Hepatic stellate cell (primary cell): ENCODE measurements around the gene NAA35.
"Not testable (repeated sequence)": the region's sequence is repeated elsewhere in the genome, so short reads cannot be mapped to it uniquely, and the experiment has no call there.

Source experiments
- DNase-seq: peaks from one replicate; pipeline ENCODE4 v3.0.0; 2011; ENCODE audit warnings: low spot score

NAA35 gene

GRCh38 chr9:85944672-85945071 lies 3.7 kb downstream of the NAA35 start:
- no peak for DNase-seq

- no peak for DNase-seq
These were observed 8.8 kb downstream of the NAA35 start for GRCh38 chr9:85949586-85950335.

DNA sequence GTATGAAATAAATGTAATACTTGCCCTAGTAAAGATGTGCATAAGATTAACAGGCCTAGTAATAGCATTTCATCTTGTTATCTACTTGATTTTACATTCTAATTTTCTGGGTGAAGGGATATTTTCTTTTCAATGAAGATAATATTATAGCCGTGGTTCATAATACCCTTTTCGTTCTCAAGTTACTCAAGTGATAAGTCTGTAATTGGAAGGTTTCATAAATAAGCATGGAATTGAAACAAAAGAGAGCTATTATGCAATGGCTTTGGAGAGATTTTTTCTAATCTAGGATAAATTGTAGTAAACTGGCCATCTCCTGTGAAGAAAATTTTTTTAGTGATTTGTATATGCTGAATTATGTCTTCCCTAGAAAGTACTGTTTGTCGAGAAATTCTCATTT lies 19.0 kb downstream of the NAA35 start:
- DNase-seq, result no peak

GRCh38 chr9:85960688-85961093 lies 19.7 kb downstream of the NAA35 start:
- no peak for DNase-seq

DNA sequence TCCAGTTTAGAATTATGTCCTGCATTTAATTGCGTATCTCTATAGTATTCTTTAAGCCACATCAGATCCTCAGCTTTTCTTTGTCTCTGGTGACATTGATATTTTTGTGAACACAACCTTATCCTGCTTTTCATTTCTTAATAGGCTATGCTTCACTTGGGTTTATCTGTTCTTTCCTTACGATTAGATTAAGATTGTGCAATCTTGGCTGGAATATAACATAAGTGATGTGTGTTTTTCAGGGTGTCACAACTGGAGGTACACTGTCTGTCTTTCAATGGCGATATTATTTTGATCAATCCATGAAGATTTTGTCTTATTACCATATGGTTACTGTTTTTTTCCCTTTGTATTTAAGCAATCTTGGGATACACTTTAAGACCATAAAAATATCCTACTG lies 23.6 kb downstream of the NAA35 start:
- DNase-seq, result no peak

- no peak for DNase-seq
These were observed 24.0 kb downstream of the NAA35 start for GRCh38 chr9:85964949-85965348.

DNA sequence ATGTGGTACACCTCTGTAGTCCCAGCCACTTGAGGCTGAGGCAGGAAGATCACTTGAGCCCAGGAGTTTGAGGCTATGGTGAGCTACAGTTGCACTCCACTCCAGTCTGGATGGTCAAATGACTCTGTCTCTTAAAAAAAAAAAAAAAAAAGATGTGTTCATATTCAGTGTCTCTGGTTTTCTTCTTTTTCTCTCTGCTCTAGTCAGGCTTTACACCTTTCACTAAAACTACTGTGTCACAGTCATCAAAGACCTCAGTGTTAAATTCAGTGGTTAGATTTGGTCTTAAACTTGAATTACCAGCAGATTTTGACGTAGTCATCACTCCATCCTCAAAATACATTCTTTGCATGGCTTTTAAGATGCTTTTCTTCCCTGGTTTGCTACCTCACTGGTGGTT lies 28.8 kb downstream of the NAA35 start:
- no peak for DNase-seq

GRCh38 chr9:85971731-85972130 lies 30.8 kb downstream of the NAA35 start:
- DNase-seq, result no peak

- DNase-seq, result no peak
These were observed 32.3 kb downstream of the NAA35 start for GRCh38 chr9:85973238-85973637.

DNA sequence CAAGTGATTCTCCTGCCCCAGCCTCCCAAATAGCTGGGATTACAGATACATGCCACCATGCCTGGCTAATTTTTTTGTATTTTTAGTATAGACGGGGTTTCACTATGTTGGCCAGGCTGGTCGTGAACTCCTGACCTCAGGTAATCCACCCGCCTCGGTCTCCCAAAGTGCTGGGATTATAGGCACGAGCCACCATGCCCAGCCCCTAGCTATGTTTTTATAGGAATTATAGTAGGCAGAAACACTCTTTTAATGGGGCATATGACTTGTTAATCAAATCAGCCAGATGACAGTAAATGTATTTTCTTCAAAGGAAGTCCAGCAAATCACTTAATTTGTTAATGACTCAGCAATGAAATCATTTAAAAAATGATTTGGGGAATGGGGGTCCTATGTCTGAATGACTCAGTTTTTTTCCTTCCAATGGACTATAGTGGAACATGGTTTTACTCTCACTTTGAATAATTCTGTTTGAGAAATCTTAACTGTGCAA lies 33.2 kb downstream of the NAA35 start:
- DNase-seq, result not testable (repeated sequence)

- DNase-seq, result no peak
These were observed 37.5 kb downstream of the NAA35 start for GRCh38 chr9:85978496-85978895.

DNA sequence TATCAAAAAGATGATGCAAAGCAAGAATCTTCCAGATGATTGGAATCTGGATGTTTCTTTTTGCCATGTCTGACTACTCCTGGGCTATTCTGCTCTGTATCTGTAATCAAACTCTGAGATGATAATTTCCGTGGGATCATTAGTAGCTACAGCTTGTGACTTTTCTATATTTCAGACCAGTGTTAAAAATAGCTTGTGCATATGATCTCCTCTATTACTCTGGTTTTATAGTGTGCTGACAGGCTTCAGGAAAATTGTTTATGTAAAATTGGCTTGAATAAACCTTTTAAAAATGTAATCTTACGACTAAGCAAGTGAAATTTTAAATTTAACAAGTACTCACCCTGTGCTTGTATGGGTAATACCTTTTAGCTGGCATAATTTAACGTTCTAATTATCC lies 40.4 kb downstream of the NAA35 start:
- no peak for DNase-seq

DNA sequence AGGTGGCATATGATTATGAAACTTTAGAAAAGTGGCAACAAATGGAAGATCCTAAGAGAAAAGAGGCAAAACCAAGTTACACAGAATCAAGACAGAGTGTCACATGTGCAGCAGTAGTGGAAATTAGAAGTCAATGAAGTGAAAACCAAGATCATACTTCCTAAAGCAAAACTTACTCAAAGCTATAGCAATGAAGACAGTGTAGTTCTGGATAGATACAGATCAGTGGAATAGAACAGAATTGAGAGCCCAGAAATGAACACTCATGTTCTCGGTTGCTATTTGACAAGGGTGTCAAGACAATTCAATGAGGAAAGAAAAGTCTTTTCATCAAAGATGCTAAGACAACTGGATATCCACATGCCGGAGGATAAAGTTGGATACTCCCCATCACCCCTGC lies 43.5 kb downstream of the NAA35 start:
- no peak for DNase-seq

GRCh38 chr9:85987236-85987635 lies 46.3 kb downstream of the NAA35 start:
- no peak for DNase-seq

DNA sequence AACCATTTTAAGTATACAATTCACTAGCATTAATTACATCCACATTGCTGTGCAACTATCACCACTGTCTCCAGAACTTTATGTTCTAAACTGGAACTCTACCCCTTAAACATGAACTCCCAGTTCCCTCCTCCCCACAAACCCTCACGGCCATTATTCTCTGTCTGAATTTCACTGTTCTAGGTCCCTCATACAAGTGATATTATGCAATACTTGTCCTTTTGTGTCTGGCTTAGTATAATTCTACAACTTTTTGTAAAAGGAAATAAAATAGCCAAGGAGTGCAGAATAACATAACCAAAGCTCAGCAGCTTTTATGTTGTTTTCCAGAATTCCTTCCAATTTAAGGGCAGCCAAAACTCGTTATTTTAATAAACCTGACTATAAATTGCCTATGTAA lies 53.2 kb downstream of the NAA35 start:
- no peak for DNase-seq

DNA sequence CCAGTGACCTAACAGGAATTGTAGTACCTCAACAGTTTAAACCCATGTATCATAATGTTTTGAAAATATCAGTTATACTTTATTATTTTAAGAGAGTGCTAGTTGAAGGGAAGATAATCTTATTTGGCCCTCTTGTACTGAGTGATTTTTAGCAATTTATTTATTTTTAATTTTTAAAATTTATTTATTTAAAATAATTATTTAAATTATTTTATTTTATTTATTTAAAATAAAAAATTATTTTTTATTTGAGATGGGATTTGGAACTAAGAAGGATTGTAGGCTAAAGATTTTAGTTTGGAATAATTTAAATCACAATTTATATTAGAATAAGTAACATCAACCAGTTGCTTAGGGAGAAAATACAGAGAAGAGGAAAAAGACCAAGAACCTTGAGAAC lies 54.2 kb downstream of the NAA35 start:
- no peak for DNase-seq

DNA sequence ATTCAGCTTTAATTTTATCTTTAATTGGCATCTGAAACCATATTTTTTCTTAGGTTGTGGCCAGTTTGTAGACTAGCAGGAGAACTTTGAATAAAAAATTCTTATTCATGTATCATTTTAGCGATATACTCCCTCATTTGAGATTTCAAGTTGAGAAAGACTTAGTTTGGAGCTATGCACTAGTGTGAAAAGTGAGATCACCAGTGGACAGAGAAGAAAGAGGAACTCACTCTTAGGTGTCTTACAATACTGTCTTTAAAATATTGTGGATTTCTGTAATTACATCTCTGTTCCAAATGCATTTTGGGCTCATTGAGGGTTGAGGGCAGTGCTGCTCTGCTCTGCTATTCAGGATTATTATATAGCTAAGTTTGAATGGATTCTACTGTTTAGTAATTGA lies 54.7 kb downstream of the NAA35 start:
- no peak for DNase-seq

GRCh38 chr9:86005253-86005775 lies 64.4 kb downstream of the NAA35 start:
- no peak for DNase-seq

- no peak for DNase-seq
These were observed 68.2 kb downstream of the NAA35 start for GRCh38 chr9:86009133-86009532.

- DNase-seq, result no peak
These were observed 79.8 kb downstream of the NAA35 start for GRCh38 chr9:86020731-86021130.

GRCh38 chr9:86021166-86021565 lies 80.2 kb downstream of the NAA35 start:
- DNase-seq, result no peak

DNA sequence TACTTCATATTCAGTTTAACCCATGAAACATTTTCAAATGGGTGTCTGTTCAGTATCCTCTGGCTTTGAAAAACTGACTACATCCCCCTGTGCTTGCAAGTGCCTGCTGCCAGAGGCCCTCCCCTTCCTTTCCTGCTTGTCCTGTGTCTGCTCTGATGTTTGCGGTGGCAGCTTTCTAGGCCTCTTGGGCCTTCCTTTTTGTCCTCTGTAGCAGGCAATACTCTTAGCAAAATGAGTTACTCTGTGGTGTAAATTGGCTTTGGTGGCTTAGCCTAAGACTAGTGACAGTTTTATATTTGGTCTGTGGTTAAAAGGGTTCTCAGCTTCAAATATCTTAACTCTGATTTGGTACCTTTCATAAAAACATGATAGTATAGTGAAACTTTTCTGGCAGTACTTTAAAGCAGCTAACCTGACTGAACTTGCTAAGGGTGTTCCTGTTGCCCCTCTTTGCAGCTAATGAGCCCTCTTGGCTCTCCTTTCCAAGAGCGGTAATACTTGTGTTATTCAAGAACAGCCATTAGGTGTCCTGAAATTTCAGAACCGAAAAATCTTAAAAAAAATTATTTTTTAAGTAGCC lies 81.8 kb downstream of the NAA35 start:
- DNase-seq, result no peak

DNA sequence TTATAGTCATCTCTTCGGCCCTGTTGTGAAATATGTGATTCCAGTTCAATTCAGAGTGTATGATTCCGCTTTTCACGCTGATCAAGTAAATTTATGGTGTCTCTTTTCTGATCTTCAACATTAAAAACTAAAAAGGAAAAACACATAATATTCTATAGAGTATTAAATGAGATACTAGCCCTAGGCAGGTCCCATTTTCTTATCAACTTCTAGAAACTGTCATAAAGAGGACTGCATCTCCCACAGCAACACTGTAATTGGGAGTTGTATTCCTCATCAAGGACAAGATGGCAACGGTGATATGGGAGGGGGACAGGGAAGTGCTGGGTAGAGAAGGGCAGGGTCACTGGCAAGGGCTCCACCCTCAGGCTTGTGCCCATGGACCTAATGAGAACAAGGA lies 86.8 kb downstream of the NAA35 start:
- no peak for DNase-seq
